ENCODE results near the gene ZNF415. TPM values are rescaled to one million over a fixed set of nuclear protein-coding genes. Genes with fewer than 3 reads are reported as not detected.

The ZNF415 gene
- total RNA-seq, 6 donors from 2014 or later: 2.4 to 7.9 (median 4.3) TPM

- TF ChIP-seq CTCF (IDR thresholded peaks at IDR 0.05) (no peak), POLR2A (IDR thresholded peaks at IDR 0.05) (no peak), EP300 (IDR thresholded peaks at IDR 0.05) (no peak), POLR2AphosphoS5 (IDR thresholded peaks at IDR 0.05) (no peak)
- no peaks in the 10 kb centered on the region for H3K27me3 ChIP-seq
- no peak overlapping the region for H3K4me3 ChIP-seq
- DNase-seq: no peak
- no peak for ATAC-seq (ENCODE audit: low FRiP score in 2 of 2)
- H3K4me1 ChIP-seq: peaks cover 4 to 7% (median 4%) of the 10 kb centered on the region in 4 donors
- peaks cover 0 to 37% (median 35%) of the 10 kb centered on the region in 4 donors for H3K9me3 ChIP-seq
- WGBS, 2 donors: 79 to 82% methylated on average over 8 of the region's 8 CpGs
- peaks cover 7 to 63% (median 26%) of the 10 kb centered on the region in 4 donors for H3K36me3 ChIP-seq
- H3K27ac ChIP-seq: no peak overlapping the region
Measured at GRCh38 chr19:53079313-53079924, 53.3 kb downstream of the ZNF415 start.

GRCh38 chr19:53078668-53079067, 54.0 kb downstream of the ZNF415 start:
- Histone ChIP-seq H3K27me3 (no peaks in the 10 kb centered on the region), H3K4me1 (peaks cover 4 to 7% (median 4%) of the 10 kb centered on the region in 4 donors), H3K4me3 (no peak overlapping the region), H3K36me3 (peaks cover 10 to 63% (median 28%) of the 10 kb centered on the region in 4 donors), H3K9me3 (peaks cover 0 to 44% (median 37%) of the 10 kb centered on the region in 4 donors), H3K27ac (no peak overlapping the region)
- no peak for ATAC-seq (ENCODE audit: low FRiP score in 2 of 2)
- WGBS, 2 donors: 70 to 74% methylated on average over 1 of the region's 1 CpG
- TF ChIP-seq CTCF (IDR thresholded peaks at IDR 0.05) (no peak), EP300 (IDR thresholded peaks at IDR 0.05) (no peak), POLR2AphosphoS5 (IDR thresholded peaks at IDR 0.05) (no peak), POLR2A (IDR thresholded peaks at IDR 0.05) (no peak)
- DNase-seq: no peak

DNA sequence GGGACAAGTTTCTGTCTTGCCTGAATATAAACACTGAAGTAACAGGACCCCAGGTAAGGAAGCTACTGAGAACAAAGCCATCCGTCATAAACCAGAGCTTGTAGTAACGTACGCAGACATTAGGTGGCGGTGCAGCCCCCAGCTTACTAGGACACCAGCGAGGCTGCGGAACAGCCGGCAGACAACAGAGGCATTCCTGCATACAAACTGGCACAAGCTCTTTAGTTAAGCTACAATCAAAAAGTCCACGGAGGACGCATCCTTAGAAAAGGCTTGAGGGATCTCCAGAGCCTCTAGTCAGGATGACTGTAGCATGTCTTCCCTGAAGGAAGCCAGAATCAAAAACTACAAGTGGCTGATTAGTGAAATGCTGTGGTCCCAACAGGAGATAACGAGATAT, 55.7 kb downstream of the ZNF415 start:
- WGBS, 2 donors: 45 to 50% methylated on average over 10 of the region's 10 CpGs
- ATAC-seq (ENCODE audit: low FRiP score in 2 of 2) (no peak), DNase-seq (peak in 1 of 2 donors; percentile 32)
- H3K4me3 ChIP-seq: no peak overlapping the region
- no peak overlapping the region for H3K27ac ChIP-seq
- H3K9me3 ChIP-seq: peaks cover 0 to 59% (median 46%) of the 10 kb centered on the region in 4 donors
- peaks cover 24 to 64% (median 43%) of the 10 kb centered on the region in 4 donors for H3K36me3 ChIP-seq
- H3K27me3 ChIP-seq: no peaks in the 10 kb centered on the region
- H3K4me1 ChIP-seq: peaks cover 4 to 7% (median 4%) of the 10 kb centered on the region in 4 donors
- TF ChIP-seq POLR2AphosphoS5 (IDR thresholded peaks at IDR 0.05) (no peak), CTCF (IDR thresholded peaks at IDR 0.05) (peak in 5 of 6 experiments; percentile 35 to 66 (median 57)), POLR2A (IDR thresholded peaks at IDR 0.05) (no peak), EP300 (IDR thresholded peaks at IDR 0.05) (no peak)

DNA sequence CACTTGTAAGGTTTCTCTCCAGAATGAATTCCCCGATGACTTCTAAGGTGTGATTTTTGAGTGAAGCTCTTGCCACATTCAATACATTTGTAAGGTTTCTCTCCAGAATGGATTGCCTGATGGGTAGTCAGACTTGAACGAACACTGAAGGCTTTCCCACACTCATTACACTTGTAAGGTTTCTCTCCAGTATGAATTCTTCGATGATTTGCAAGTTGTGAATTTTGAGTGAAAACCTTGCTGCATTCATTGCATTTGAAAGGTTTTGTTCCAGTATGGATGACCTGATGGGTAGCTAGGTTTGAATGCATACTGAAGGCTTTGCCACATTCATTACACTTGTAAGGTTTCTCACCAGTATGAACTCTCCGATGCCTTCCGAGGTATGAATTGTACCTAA, 63.9 kb downstream of the ZNF415 start:
- Histone ChIP-seq H3K27me3 (no peaks in the 10 kb centered on the region), H3K9me3 (peaks cover 59 to 96% (median 89%) of the 10 kb centered on the region in 4 donors), H3K36me3 (peaks cover 42 to 79% (median 64%) of the 10 kb centered on the region in 4 donors), H3K27ac (no peak overlapping the region), H3K4me3 (no peak overlapping the region), H3K4me1 (no peaks in the 10 kb centered on the region)
- ATAC-seq (ENCODE audit: low FRiP score in 2 of 2): no peak
- WGBS, 2 donors: 93 to 94% methylated on average over 5 of the region's 5 CpGs
- no peak for DNase-seq
- TF ChIP-seq POLR2A (IDR thresholded peaks at IDR 0.05) (no peak), POLR2AphosphoS5 (IDR thresholded peaks at IDR 0.05) (no peak), EP300 (IDR thresholded peaks at IDR 0.05) (no peak), CTCF (IDR thresholded peaks at IDR 0.05) (no peak)

- H3K9me3 ChIP-seq: peaks cover 59 to 98% (median 88%) of the 10 kb centered on the region in 4 donors
- 99 to 100% methylated on average over 4 of the region's 4 CpGs for WGBS, 2 donors
- no peak overlapping the region for H3K4me3 ChIP-seq
- H3K27me3 ChIP-seq: no peaks in the 10 kb centered on the region
- TF ChIP-seq POLR2A (IDR thresholded peaks at IDR 0.05) (no peak), POLR2AphosphoS5 (IDR thresholded peaks at IDR 0.05) (no peak), EP300 (IDR thresholded peaks at IDR 0.05) (no peak), CTCF (IDR thresholded peaks at IDR 0.05) (no peak)
- H3K36me3 ChIP-seq: peaks cover 36 to 73% (median 58%) of the 10 kb centered on the region in 4 donors
- DNase-seq: no peak
- H3K27ac ChIP-seq: no peak overlapping the region
- H3K4me1 ChIP-seq: no peaks in the 10 kb centered on the region
- no peak for ATAC-seq (ENCODE audit: low FRiP score in 2 of 2)
Measured at GRCh38 chr19:53068199-53068598, 64.5 kb downstream of the ZNF415 start.
